ENCODE measurements around the gene ZCCHC8.
"Not testable (repeated sequence)": the region's sequence is repeated elsewhere in the genome, so short reads cannot be mapped to it uniquely, and the experiment has no call there.

- TF ChIP-seq CTCF, POLR2A (IDR thresholded peaks at IDR 0.05): not testable (repeated sequence)
Measured at GRCh38 chr12:122429043-122429442, 71.7 kb downstream of the ZCCHC8 start.
